ENCODE results near the gene BNIPL.

The BNIPL gene

GRCh38 chr1:151051356-151052009 is 15.1 kb downstream of the BNIPL start:
- Histone ChIP-seq H4K20me1 (ENCODE audit: insufficient read depth, low read length) (no peaks in the 10 kb centered on the region; the same call in 1 of the 2 replicates), H3K4me3 (ENCODE audit: low read length) (no peak overlapping the region), H3K9ac (ENCODE audit: low read length) (no peak overlapping the region), H2AFZ (ENCODE audit: low read length) (no peak overlapping the region), H3K36me3 (replicated peaks; ENCODE audit: insufficient read depth, low read length) (peaks cover 19% of the 10 kb centered on the region), H3K4me2 (ENCODE audit: low read depth, low read length) (no peak overlapping the region), H3K9me2 (replicated peaks; ENCODE audit: insufficient read depth, low read length) (no peaks in the 10 kb centered on the region), H3K9me3 (replicated peaks; ENCODE audit: insufficient read depth, low read length) (no peaks in the 10 kb centered on the region), H3K4me1 (ENCODE audit: low read length) (peaks cover 25% of the 10 kb centered on the region), H3K79me2 (ENCODE audit: low read length) (peaks cover 23% of the 10 kb centered on the region), H3K27me3 (replicated peaks; ENCODE audit: insufficient read depth, low read length) (no peaks in the 10 kb centered on the region), H3K27ac (ENCODE audit: low read length) (no peak overlapping the region), H3F3A (ENCODE audit: insufficient read depth, low read length) (peaks cover 16% of the 10 kb centered on the region)
- TF ChIP-seq EZH2phosphoT487 (IDR thresholded peaks at IDR 0.05; ENCODE audit: low read length) (no peak), CTCF (IDR thresholded peaks at IDR 0.05; ENCODE audit: low read length) (no peak), EZH2 (optimal IDR thresholded peaks at IDR 0.05; ENCODE audit: low read depth, low read length) (no peak)
- DNase-seq: no peak

GRCh38 chr1:151054971-151055547 is 18.7 kb downstream of the BNIPL start:
- H3K27ac ChIP-seq (ENCODE audit: low read length): no peak overlapping the region
- TF ChIP-seq EZH2phosphoT487 (IDR thresholded peaks at IDR 0.05; ENCODE audit: low read length): no peak
- TF ChIP-seq EZH2 (optimal IDR thresholded peaks at IDR 0.05; ENCODE audit: low read depth, low read length): no peak
- no peak for TF ChIP-seq CTCF (IDR thresholded peaks at IDR 0.05; ENCODE audit: low read length)
- no peak for DNase-seq
- no peaks in the 10 kb centered on the region for H3K27me3 ChIP-seq (replicated peaks; ENCODE audit: insufficient read depth, low read length)
- H2AFZ ChIP-seq (ENCODE audit: low read length): no peak overlapping the region
- H3K4me3 ChIP-seq (ENCODE audit: low read length): no peak overlapping the region
- H4K20me1 ChIP-seq (ENCODE audit: insufficient read depth, low read length): no peaks in the 10 kb centered on the region; the same call in 1 of the 2 replicates
- H3F3A ChIP-seq (ENCODE audit: insufficient read depth, low read length): peaks cover 28% of the 10 kb centered on the region
- no peaks in the 10 kb centered on the region for H3K9me2 ChIP-seq (replicated peaks; ENCODE audit: insufficient read depth, low read length)
- H3K9ac ChIP-seq (ENCODE audit: low read length): no peak overlapping the region
- H3K79me2 ChIP-seq (ENCODE audit: low read length): peaks cover 57% of the 10 kb centered on the region
- H3K36me3 ChIP-seq (replicated peaks; ENCODE audit: insufficient read depth, low read length): peaks cover 19% of the 10 kb centered on the region
- no peak overlapping the region for H3K4me2 ChIP-seq (ENCODE audit: low read depth, low read length)
- H3K4me1 ChIP-seq (ENCODE audit: low read length): peaks cover 43% of the 10 kb centered on the region
- no peaks in the 10 kb centered on the region for H3K9me3 ChIP-seq (replicated peaks; ENCODE audit: insufficient read depth, low read length)

- Histone ChIP-seq H3K9me2 (replicated peaks; ENCODE audit: insufficient read depth, low read length) (no peaks in the 10 kb centered on the region), H3K4me2 (ENCODE audit: low read depth, low read length) (peak overlapping the region; percentile 96; the same call in 1 of the 2 replicates), H3K9ac (ENCODE audit: low read length) (peak overlapping the region; percentile 18; the same call in 1 of the 2 replicates), H3K4me3 (ENCODE audit: low read length) (no peak overlapping the region), H3K4me1 (ENCODE audit: low read length) (peaks cover 39% of the 10 kb centered on the region), H3K9me3 (replicated peaks; ENCODE audit: insufficient read depth, low read length) (no peaks in the 10 kb centered on the region), H2AFZ (ENCODE audit: low read length) (no peak overlapping the region), H3K27me3 (replicated peaks; ENCODE audit: insufficient read depth, low read length) (no peaks in the 10 kb centered on the region), H3K36me3 (replicated peaks; ENCODE audit: insufficient read depth, low read length) (peaks cover 19% of the 10 kb centered on the region), H4K20me1 (ENCODE audit: insufficient read depth, low read length) (no peaks in the 10 kb centered on the region; the same call in 1 of the 2 replicates), H3K79me2 (ENCODE audit: low read length) (peaks cover 57% of the 10 kb centered on the region), H3K27ac (ENCODE audit: low read length) (no peak overlapping the region; the same call in 1 of the 2 replicates), H3F3A (ENCODE audit: insufficient read depth, low read length) (peaks cover 26% of the 10 kb centered on the region)
- DNase-seq: no peak
- no peak for TF ChIP-seq EZH2phosphoT487 (IDR thresholded peaks at IDR 0.05; ENCODE audit: low read length)
- TF ChIP-seq EZH2 (optimal IDR thresholded peaks at IDR 0.05; ENCODE audit: low read depth, low read length): no peak
- no peak for TF ChIP-seq CTCF (IDR thresholded peaks at IDR 0.05; ENCODE audit: low read length)
These were observed 19.2 kb downstream of the BNIPL start for GRCh38 chr1:151055581-151055980.
